Prostate gland (tissue), 2 donors: ENCODE measurements around the gene PRKCSH. TPM values are rescaled to one million over a fixed set of nuclear protein-coding genes. Genes with fewer than 3 reads are reported as not detected.
A peak's percentile ranks its signal among the peaks of the same experiment; 100 is the strongest.

Experiments used
- DNase-seq: peaks from one replicate; pipeline ENCODE4 v3.0.0-alpha.2; 2019; ENCODE audit warnings: low spot score
- H3K27ac ChIP-seq, 2 donors: fragments of 200-600 bp; sonication (generic); 2 replicates each; pipeline ENCODE4 v1.5.1; 2017 to 2019
- H3K27me3 ChIP-seq: fragments of 200-600 bp; sonication (generic); replicated peaks from 2 replicates; pipeline ENCODE4 v1.5.1; 2019; ENCODE audit not compliant: insufficient read depth
- H3K36me3 ChIP-seq, 2 donors: fragments of 200-600 bp; sonication (generic); 1 replicate in 1 of 2; 2 replicates in 1 of 2; pipeline versions ENCODE4 v1.5.1 to v1.8.1; 2017 to 2019
- H3K4me1 ChIP-seq: fragments of 200-600 bp; sonication (generic); replicated peaks from 2 replicates; pipeline ENCODE4 v1.5.1; 2019
- H3K4me3 ChIP-seq, 2 donors: fragments of 200-600 bp; sonication (generic); 2 replicates each; pipeline ENCODE4 v1.5.1; 2017 to 2019
- H3K9me3 ChIP-seq: fragments of 200-600 bp; sonication (generic); 2 replicates; pipeline ENCODE4 v1.5.1; 2017
- POLR2A ChIP-seq: fragments of 450-650 bp; IDR thresholded peaks from one replicate; pipeline ENCODE4 v1.6.1; 2016; ENCODE audit warnings: antibody characterized with exemption, mild to moderate bottlenecking
- POLR2AphosphoS5 ChIP-seq: sonication (generic); formaldehyde crosslinking; IDR thresholded peaks from one replicate; pipeline ENCODE4 v1.6.1; 2017; ENCODE audit warnings: antibody characterized with exemption
- WGBS: methylation state at CpG from one replicate; pipeline ENCODE4 v1.1.5; 2018; 5-methylcytosine and 5-hydroxymethylcytosine counted together
- intact Hi-C: fragments of 100-400 bp; cut with DNase I; formaldehyde crosslinking; loops from one replicate; pipeline ENCODE4 v1.14.2; 2022
- total RNA-seq, 2 donors: library from RNA; depleted of rRNA; stranded (reverse); fragments of >200 nt; gene quantifications; one replicate each; pipeline ENCODE4 v1.1.0, GENCODE V29; 2016
- TF ChIP-seq, protein P1 (sequence below), 4 experiments: fragments of 200-600 bp in 2 of 4; fragments of 450-650 bp in 2 of 4; sonication (generic) in 2 of 4; IDR thresholded peaks; 1 replicate in 3 of 4; 2 replicates in 1 of 4; pipeline ENCODE4 v1.5.1; 2016 to 2019; ENCODE audit warnings: antibody characterized with exemption in 4 of 4, mild to moderate bottlenecking in 2 of 4, moderate library complexity in 2 of 4

PRKCSH gene
- total RNA-seq, 2 donors from 2014 or later = 229 to 238 TPM

DNA sequence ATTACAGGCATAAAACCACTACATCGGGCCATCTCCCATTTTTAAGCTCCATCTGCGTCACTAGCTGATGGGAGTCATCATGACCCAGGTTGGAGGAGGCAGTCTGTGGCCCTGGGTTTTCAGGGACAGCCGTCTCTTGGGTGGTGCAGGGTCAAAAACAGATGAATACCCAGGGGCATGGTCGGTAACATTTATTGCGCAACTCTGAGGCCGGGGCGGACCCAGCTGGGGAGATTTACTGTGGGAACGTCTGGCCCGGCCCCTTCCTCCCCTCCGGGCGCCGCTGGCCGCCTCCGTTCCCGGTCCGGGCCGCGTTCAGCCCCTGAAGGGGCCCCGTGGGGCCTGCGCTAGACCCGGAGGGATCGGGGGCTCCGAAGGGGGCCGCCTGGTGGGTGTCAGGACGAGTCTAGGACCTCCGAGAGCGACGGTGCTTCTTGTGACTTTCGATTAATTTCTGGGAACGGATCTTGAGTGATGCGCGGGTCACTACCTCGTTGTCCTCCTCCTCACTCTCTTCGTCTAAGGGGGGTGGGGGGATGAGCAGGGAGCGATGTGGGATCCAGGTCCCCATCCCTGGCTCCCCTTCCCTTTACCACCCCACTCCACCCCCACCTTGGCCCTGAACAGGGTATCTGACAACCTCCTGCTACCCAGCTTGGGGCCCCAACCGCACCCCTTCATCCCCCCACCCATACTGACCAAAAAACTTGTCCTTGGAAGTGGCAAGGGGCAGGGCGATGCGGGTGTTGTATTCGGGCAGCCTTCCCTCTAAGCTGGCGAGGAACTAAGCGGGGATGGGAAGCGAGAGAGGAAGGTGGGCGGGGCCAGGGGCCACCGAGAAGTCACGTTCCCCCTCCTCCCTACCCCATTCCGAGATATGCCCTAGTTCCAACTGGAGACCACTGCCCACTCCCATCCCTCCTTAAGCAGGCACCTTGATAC is 14.7 kb upstream of the PRKCSH start:
- no peak for DNase-seq
- Histone ChIP-seq H3K9me3 (no peaks in the 10 kb centered on the region), H3K4me3 (peak overlapping the region; percentile 4 to 17), H3K27ac (no peak overlapping the region), H3K4me1 (no peaks in the 10 kb centered on the region), H3K36me3 (no peaks in the 10 kb centered on the region), H3K27me3 (no peaks in the 10 kb centered on the region)
- TF ChIP-seq POLR2A = no peak
- no peak for TF ChIP-seq POLR2AphosphoS5
- TF ChIP-seq, protein P1, sequence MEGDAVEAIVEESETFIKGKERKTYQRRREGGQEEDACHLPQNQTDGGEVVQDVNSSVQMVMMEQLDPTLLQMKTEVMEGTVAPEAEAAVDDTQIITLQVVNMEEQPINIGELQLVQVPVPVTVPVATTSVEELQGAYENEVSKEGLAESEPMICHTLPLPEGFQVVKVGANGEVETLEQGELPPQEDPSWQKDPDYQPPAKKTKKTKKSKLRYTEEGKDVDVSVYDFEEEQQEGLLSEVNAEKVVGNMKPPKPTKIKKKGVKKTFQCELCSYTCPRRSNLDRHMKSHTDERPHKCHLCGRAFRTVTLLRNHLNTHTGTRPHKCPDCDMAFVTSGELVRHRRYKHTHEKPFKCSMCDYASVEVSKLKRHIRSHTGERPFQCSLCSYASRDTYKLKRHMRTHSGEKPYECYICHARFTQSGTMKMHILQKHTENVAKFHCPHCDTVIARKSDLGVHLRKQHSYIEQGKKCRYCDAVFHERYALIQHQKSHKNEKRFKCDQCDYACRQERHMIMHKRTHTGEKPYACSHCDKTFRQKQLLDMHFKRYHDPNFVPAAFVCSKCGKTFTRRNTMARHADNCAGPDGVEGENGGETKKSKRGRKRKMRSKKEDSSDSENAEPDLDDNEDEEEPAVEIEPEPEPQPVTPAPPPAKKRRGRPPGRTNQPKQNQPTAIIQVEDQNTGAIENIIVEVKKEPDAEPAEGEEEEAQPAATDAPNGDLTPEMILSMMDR (IDR thresholded peaks at IDR 0.05) = no peak
- intact Hi-C loops = no loop called here
- WGBS = 13% methylated on average over 46 of the region's 46 CpGs

DNA sequence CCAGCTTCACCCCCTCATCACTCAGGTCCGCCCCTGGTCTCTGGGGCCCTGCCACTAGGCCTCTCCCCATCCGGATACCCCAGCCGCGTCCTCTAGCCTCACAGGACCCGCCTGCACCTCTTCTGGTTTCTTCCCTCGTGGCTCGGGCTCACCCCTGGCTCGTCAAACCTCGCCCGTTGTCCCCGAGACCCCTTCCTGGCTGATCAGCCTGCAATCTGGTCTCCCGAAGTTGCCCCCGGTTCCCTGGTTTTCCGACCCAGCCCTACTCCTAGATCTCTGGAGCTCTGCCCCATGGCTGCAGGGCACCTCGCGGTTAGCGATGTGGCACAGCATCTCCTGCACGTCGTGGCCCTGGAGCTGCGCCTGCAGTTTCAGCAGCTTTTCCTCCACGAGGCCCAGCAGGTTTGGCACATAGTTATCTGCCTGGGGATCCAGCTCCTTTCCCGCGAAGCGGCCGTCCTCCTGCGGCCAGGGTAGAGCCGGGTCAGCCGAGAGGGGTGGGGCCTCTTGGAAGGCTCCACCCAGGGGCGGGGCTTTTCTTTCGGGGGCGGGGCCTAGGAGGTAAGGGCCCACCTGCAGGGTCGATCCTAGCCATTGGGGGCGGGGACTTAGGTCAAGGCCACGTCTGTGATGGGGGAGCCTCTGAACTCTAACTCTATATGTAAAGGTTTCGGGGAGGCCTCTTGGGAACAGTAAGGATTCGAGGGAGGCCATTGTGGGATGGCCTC is 13.9 kb upstream of the PRKCSH start:
- no peak overlapping the region for H3K27ac ChIP-seq
- H3K27me3 ChIP-seq = no peaks in the 10 kb centered on the region
- no peaks in the 10 kb centered on the region for H3K4me1 ChIP-seq
- no peak for DNase-seq
- H3K9me3 ChIP-seq = no peaks in the 10 kb centered on the region
- no peak for TF ChIP-seq POLR2AphosphoS5
- TF ChIP-seq, protein P1 (IDR thresholded peaks at IDR 0.05) = no peak
- no peak for TF ChIP-seq POLR2A
- WGBS = 40% methylated on average over 35 of the region's 36 CpGs
- no peak overlapping the region for H3K4me3 ChIP-seq
- no peaks in the 10 kb centered on the region for H3K36me3 ChIP-seq
- intact Hi-C loops = no loop called here

DNA sequence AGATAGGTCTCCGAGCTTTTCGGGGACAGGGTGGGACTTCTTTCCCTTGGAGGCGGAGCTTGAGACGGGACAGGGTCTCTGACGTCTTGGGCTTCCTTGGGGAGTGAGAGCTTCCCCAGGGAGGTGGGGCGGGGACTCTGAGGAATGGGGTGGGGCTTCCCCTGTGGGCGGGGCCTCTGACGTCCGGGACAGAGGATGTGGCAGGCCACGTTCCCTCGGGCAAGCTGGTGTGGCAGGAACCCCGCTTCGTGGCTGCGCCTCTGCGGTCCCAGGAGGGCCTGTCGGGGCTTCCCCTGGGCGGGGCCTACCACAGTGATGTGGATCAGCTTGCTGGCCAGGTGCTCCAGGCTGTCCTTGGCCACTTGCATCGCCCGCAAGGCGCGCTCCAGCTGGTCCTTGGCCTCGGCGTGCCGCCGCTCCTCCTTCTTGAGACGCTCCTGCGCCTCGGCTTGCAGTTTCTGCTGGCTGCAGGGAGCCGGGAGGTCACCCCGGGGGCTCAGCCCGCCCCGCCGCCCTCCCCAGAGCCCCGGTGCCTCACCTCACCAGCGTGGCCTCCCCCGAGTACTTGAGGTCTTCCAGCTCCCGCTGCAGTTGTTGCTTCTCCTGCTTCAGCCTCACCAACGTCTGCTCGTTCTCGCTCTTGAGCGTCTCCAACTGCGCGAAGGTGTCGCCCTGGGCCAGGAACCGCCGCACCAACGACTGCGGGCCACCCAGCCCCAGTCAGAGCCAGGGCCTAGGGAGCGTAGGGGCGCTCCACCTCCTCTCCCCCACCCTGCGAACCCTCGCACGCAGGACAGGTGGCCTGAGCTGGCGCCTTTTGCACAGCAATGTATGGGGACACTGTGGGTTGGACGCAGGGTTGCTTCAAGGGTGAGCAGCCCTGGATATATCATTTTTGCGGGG is 13.0 kb upstream of the PRKCSH start:
- Histone ChIP-seq H3K9me3 (no peaks in the 10 kb centered on the region), H3K27me3 (no peaks in the 10 kb centered on the region), H3K4me1 (no peaks in the 10 kb centered on the region), H3K4me3 (no peak overlapping the region), H3K27ac (peak overlapping the region in 1 of 2 donors; percentile 49), H3K36me3 (no peaks in the 10 kb centered on the region)
- WGBS = 22% methylated on average over 53 of the region's 56 CpGs
- no peak for TF ChIP-seq POLR2A
- peak; percentile 30 for TF ChIP-seq POLR2AphosphoS5
- TF ChIP-seq, protein P1 (IDR thresholded peaks at IDR 0.05) = no peak
- intact Hi-C loops = no loop called here
- peak; percentile 68 for DNase-seq

DNA sequence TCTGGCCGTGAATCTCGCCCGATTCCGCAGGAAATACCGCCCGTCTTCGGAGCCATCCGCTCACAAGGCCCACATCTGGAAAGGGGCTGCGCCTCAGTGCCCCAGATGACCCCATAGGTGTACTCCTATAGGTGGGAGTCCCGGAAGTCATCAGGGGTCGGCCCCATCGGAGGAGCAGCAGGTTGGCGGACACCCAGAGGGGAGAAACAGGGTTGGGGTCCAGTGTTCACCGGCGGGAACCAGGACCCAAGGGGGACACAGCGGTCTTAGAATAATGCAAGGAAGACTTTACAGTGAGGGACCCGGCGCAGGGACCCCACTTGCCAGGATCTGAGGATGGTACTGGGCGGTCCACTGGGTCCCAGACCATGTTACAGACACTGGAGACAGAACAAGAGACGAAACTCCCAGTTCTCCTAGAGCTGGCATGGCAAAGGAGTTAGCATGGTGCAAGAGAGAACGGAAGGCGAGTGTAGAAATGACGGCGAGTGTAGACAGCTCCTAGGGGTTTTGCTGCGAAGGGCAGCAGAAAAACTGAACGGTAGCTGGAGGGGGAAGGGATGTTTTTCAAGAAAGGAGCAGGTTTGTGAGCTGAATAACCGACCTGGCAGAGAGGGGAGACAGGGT is 12.2 kb upstream of the PRKCSH start:
- TF ChIP-seq, protein P1 (IDR thresholded peaks at IDR 0.05) = no peak
- no peak for TF ChIP-seq POLR2AphosphoS5
- no peak for TF ChIP-seq POLR2A
- no peaks in the 10 kb centered on the region for H3K4me1 ChIP-seq
- intact Hi-C loops = no loop called here
- no peaks in the 10 kb centered on the region for H3K36me3 ChIP-seq
- no peak overlapping the region for H3K4me3 ChIP-seq
- WGBS = 61% methylated on average over 27 of the region's 27 CpGs
- H3K27ac ChIP-seq = no peak overlapping the region
- DNase-seq = no peak
- H3K9me3 ChIP-seq = no peaks in the 10 kb centered on the region
- H3K27me3 ChIP-seq = no peaks in the 10 kb centered on the region
